GM20000 (cell line): ENCODE data around the gene CASTOR2.
"Not testable (repeated sequence)": the region's sequence is repeated elsewhere in the genome, so short reads cannot be mapped to it uniquely, and the experiment has no call there.

Experiments
- DNase-seq: peaks from one replicate; pipeline ENCODE4 v3.0.0; 2012; ENCODE audit warnings: low spot score

The CASTOR2 gene

DNA sequence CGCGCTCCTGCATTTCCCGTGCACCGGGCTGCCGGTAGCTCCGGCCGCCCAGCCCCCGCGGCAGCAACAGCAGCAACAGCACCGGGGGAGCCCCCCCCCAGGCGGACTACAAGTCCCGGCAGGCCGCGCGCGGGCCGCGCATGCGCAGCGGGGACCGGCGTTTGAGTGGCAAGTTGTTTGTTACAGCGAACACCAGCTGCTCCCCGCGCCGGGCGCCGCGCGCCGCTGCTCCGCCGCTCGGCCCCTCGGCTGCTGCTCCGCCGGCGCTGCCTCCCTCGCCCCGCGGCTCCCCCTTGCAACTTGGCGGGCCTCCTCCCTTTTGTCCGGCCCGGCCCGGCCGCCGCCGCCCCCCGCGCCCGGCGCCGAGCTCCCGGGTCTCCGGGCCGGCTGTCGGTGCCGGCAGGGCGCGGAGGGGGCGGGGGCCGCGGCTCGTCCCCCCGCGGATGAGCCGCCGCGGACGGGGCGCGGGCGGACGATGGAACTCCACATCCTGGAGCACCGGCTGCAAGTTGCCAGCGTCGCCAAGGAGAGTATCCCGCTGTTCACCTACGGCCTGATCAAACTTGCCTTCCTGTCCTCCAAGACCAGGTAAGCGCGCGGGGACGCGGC lies at the start of gene CASTOR2:
Gene CASTOR2, plus strand, starts transcription at position 195 of the 609 bp plus-strand sequence. Its CDS starts 281 bp downstream, at position 476.
- DNase-seq = not testable (repeated sequence)

- not testable (repeated sequence) for DNase-seq
These were observed 42.1 kb upstream of the CASTOR2 start for GRCh38 chr7:74922321-74922890.

- DNase-seq = not testable (repeated sequence)
These were observed 40.9 kb upstream of the CASTOR2 start for GRCh38 chr7:74923644-74924043.

DNA sequence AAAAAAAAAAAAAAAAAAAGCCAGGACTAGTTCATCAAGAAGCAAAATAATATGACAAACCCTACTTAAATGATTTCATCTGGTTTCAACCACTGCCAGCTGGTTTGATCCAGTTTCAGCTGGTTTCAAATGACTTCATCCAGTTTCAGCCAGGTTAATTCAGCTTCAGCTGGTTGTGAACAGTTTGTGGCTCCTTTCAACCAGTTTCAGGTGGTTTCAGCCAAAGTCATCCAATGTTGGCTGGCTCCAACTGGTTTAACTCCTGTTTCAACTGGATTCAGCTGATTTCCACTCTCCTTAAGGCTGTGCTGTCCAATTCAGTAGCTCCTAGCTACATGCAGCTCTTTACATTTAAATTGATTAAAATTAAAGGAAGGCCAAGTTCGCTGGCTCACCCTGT lies 37.5 kb upstream of the CASTOR2 start:
- not testable (repeated sequence) for DNase-seq

DNA sequence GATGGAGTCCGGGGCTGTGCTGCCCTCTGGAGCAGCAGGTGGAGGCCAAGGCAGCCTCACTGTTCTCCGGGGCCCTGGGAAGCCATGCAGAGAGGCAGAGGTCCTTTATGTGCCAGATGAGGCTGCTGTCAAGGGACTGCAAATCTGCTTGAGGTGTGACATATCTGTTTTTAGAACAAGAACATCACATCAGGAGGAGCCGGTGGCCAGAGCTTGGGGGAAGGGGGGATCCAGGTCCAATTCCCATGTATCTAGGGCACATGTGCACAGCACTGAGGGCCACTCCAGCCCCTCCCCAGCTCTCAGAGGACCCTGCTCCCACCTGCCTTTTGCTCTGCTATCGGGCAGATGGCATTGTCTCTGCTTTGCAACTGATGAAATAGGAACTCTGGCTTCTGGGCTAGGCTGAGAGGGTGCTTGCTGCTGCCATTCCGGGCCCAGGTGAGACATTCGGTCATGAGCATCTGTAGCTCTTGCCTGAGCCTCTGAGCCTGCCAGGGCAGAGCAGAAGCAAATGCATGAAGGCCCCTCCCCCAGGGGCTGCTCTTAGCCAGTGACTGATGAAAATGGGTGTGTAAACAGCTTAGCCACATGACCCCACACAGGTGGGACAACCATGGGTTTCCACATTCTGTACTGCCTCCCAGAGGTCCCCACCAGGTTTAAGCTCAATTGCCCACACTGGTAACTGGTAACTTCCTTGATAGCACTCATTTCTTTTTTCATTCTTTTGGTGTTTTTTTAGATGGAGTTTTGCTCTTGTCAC lies 32.8 kb upstream of the CASTOR2 start:
- not testable (repeated sequence) for DNase-seq

DNA sequence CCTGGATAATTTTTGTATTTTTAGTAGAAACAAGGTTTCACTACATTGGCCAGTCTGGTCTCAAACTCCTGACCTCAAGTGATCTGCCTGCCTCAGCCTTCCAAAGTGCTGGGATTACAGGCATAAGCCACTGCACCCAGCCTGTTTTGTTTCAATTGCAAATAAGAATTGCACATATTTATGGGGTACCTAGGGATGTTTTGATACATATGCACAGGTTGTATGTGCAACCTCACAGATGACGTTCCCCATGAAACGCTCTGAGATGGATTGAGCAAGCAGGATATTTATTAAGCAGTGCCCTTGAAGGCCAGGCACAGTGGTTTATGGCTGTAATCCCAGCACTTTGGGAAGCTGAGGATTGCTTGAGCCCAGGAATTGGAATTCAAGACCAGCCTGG lies 25.1 kb upstream of the CASTOR2 start:
- DNase-seq = not testable (repeated sequence)

GRCh38 chr7:74941302-74942069 lies 23.0 kb upstream of the CASTOR2 start:
- DNase-seq = not testable (repeated sequence)

- not testable (repeated sequence) for DNase-seq
These were observed 20.6 kb upstream of the CASTOR2 start for GRCh38 chr7:74943923-74944322.

DNA sequence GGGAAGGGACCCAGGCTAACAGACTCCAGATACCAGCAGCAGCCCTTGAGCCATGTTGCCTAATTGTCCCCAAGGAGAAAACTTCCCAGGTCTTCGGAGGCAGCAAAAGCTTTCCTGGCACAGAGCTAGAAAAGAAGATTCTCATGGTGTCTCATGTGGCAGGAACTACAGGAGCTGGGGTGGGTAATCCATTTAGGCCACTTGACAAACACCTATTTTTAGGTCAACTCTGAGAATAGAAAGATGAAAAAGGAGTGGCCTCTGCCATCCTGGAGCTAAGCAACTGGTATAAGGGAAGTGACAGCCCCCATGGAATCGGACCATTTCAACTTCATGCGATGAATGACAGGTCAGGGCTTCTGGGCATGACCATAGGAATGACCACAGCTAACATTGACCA lies 16.8 kb upstream of the CASTOR2 start:
- DNase-seq = not testable (repeated sequence)

DNA sequence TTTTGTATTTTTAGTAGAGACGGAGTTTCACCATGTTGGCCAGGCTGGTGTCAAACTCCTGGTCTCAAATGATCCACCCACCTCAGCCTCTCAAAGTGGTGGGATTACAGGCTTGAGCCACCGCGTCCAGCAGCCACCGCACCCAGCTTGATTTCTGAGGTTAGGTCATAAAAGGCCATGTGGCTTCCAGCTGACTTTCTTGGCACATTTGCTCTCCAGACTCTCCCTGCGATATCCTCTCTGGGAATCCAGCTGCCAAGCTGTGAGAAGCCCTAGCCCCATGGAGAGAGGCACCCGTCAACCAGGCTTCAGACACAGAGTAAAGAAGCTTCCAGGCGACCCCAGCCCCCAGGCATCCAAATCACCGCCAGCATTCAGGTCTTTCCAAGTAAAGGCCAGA lies 10.7 kb upstream of the CASTOR2 start:
- not testable (repeated sequence) for DNase-seq

DNA sequence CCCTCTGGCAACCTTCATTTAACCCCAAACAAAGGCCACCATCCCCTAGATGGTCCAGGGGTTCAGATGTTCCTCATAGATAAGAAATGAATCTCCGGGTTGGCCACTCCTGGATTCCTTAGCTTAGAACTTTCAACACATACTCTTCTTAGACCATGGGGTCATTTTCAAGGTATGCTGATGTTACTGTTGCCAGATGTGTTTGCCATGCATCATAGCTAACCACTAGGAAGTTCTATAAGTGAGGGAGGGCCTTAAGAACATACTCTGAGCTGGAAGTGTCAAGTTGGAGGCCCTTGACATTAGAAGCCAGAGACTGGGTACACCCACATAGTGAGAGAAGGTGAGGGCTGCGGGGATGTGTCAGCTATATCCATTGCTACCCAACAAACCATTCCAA lies 6.2 kb upstream of the CASTOR2 start:
- not testable (repeated sequence) for DNase-seq

DNA sequence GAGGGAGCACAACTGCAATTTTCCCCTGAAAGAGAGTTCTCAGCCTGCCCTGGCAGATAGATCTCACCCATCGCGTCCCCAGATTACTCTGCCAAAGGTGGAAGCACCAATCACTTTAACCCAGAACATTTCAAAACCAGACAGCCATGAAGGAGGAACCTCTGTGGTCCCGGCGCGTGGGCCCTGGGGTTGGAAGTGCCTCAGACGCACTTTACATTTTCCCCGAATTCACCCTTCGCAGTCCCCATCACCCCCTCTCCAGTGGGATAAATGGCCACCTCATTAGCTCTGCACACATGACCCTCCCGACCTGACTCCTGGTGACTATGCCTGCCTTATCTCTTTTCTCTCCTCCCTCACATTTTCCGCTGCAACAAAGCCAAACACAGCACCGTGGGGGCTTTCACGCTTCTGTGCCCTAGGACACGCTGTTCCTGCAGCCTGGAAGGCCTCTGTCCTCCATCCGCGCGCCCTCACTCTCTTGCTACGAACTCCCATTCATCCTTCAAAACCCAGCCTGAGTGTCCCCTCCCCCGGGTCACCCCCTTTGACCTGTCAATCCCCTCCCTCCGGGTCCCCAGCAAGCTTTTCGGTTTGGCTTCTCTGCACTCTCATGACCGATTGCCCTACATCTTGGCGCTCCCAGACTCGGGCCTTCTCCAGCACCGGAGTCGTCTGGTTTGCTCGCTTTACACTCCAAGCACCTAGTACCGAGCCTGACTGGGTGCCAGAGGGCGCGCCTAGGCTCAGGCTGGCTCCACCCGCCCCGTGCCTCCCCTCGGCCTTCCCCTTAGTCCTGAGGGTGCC lies 598 bp upstream of the CASTOR2 start:
- DNase-seq = not testable (repeated sequence)

DNA sequence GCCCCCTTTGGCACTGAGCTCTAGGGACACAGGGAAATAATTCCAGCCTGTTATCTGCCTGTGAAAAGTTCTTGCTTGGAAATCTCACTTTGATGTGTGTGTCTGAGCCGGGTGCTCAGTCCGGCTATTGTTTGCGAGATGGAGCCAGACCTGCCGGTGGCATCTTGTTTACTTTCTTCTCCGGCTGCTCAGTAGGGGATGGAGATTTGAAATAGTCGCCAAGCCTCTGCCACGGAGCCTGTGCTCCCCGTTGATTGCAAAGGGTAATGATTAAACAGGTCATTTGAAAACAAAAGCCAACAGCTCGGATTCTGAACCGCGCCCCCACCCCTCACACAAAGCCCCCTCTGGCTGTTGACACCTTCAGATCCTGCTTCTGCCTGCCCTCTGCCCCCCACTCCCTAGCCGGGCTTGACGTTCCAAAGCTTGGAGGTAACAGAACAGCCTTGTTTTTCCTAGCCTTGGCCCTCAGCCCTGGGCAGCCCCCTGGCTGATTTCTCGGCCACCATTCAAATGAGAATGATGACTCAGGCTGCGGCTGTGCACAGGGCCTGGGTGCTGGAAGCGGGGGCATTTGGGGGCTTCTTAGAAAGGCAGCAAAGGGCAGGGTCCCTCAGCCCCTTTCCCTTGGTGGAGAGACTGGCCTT lies 1.8 kb downstream of the CASTOR2 start:
- not testable (repeated sequence) for DNase-seq

DNA sequence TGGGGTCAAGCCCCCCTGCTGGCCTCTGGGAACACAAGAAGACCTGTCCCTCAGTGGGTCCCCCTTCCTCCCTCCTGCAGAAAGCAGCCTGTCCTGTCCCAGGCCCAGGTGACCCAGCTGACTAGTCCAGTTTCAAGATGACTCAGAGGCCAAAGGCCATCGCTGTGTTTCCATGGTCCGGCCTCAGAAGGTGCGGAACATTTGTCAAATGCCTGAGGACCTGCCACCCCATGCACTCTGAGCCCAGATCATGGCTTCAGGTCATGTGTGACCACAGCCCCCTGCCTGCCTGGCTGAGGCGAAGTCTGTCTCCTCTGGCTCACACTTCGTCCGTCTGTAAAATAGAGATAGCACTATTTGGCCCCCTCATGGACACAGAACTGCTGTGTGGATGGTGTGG lies 2.4 kb downstream of the CASTOR2 start:
- DNase-seq = not testable (repeated sequence)

- not testable (repeated sequence) for DNase-seq
These were observed 6.9 kb downstream of the CASTOR2 start for GRCh38 chr7:74971431-74971830.

GRCh38 chr7:74972377-74972776 lies 7.9 kb downstream of the CASTOR2 start:
- not testable (repeated sequence) for DNase-seq

DNA sequence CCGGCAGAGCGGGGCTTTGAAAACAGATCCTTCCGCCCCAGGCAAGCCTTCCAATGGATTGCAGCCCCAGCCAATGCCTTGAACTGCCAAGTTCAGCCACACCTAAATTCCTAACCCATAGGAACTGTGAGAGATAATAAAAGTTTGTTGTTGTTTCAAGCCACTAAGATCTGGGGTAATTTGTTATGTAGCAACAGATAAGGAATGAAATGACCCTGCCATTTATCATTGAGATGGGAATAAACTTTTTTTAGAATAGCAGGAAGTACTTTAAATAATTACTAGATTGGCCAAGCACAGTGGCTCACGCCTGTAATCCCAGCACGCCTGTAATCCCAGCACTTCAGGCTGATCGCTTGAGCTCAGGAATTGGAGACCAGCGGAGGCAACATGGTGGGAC lies 11.5 kb downstream of the CASTOR2 start:
- DNase-seq = not testable (repeated sequence)

GRCh38 chr7:74977523-74977922 lies 13.0 kb downstream of the CASTOR2 start:
- DNase-seq = not testable (repeated sequence)

DNA sequence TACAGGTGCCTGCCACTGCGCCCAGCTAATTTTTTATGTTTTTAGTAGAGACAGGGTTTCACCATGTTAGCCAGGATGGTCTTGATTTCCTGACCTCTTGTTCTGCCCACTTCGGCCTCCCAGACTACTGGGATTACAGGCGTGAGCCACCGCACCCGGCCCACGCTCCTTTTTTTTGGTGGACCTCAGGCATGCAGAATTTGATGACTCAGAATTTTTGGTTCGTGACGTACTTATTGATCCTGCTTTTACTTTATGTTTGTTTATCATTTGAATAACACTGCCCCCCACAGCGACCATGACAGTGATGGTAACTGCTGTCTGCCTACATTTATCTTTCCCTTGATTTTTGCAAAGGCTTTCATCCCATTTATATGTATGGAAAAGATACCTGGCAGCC lies 23.9 kb downstream of the CASTOR2 start:
- not testable (repeated sequence) for DNase-seq
